HG02642 (cell line): ENCODE measurements around the gene ENHO.
"Not testable (repeated sequence)": the region's sequence is repeated elsewhere in the genome, so short reads cannot be mapped to it uniquely, and the experiment has no call there.

ENCODE experiments used
- ATAC-seq: cut with Tn5 transposase; IDR thresholded peaks from one replicate; pipeline ENCODE4 v1.9.1; 2021; ENCODE audit warnings: mild to moderate bottlenecking; ENCODE audit not compliant: unreplicated experiment, poor library complexity

Gene ENHO

GRCh38 chr9:34490360-34490759 lies 32.4 kb downstream of the ENHO start:
- ATAC-seq, result no peak

DNA sequence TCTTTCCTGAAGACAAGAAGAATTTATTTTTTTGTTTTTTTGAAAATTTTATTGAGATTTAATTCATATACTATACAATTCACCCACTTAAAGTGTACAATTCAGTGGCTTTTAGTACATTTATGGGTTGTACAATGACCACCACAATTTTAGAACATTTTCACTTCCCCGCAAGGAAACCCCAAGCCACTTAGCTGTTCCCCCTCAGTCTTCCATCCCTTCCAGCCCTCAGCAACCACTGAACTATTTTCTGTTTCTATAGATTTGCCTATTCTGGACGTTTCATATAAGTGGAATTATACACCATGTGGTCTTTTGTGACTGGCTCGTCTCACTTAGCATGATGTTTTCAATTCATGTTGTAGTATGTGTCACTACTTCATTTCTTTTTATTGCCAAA lies 36.2 kb downstream of the ENHO start:
- ATAC-seq, result no peak

DNA sequence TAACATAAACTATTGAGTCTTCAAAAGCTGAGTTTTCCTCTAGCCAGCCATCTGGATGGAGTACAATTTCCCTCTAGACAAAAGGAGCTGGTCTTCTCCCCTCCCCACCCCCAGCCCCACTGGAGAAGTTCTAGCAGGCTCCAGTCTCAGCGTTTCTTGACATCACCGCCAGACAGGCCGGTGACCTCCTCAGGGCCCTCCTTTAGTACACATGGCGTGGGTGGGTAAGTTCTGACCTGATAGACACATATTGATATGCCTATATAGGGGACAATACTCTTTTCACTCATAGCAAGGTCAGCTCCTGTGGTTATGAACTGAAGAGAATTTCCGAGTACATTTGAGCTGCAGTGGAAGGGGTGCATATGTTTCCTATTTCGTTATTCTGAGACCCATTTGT lies 37.0 kb downstream of the ENHO start:
- ATAC-seq, result no peak

DNA sequence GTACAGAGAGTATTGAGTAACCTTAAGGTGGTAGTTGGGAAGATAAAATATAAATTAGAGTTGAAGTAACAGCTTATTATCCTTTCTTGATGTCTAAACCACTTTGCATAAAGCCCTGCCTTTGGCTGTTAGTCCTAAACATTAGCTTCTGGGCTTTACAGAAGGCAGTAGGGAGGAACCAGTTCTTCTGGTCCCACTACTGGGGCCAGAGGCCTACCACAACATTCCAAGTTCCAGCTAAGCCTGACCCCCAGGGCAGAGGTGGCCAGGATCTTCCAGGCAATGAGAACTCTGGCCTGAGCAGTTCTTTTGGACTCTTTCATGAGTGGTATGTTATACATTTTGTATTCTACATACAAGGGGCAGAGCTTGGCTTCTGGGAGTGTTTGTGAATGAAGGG lies 38.1 kb downstream of the ENHO start:
- no peak for ATAC-seq

- ATAC-seq, result not testable (repeated sequence)
Observed at GRCh38 chr9:34482746-34483145, 40.0 kb downstream of the ENHO start.

- ATAC-seq, result not testable (repeated sequence)
Observed at GRCh38 chr9:34481620-34482019, 41.2 kb downstream of the ENHO start.

GRCh38 chr9:34479431-34479866 lies 43.3 kb downstream of the ENHO start:
- ATAC-seq, result no peak

DNA sequence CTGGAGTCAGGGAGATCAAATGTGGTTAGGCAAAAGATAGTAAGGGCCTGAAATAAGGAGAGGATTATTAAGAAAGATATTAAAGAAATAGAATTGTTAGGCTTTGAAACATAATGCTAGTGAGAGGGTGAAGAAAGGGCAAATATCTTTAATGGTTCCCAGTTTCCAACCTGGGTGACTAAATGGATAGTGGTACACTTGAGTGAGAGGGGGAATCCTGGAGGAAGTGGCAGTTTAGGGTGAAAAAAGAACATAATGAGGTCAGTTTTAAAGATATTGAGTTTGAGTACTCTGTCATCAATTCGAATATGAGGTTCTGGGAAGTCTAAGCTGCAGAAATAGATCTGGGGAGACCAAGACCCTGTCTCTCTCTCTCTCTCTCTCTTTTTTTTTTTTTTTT lies 45.2 kb downstream of the ENHO start:
- no peak for ATAC-seq

DNA sequence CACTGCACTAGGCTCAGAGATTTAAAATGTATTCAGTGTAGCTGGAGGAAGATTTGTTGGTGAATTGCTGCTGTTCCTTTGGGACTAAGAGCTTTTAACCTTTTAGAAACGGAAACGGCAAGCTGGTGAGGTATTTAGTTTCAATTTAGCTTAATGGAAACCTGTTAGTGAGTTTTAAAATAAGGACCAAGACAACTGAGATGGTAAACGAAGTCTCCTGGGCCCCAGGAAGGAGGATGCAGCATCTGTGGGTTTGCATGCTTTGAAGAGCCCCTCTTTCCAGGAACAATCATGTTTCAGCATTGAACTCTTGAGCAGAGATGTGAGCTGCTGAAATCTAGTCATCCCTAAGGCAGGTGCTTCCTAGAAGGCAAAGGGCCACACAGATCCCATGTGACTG lies 47.7 kb downstream of the ENHO start:
- ATAC-seq, result no peak
